K562 (cell line): ENCODE results near the gene KLHL35. TPM values are rescaled to one million over a fixed set of nuclear protein-coding genes. Genes with fewer than 3 reads are reported as not detected.
A peak's percentile ranks its signal among the peaks of the same experiment; 100 is the strongest.

ENCODE experiments used
- ATAC-seq: fragments of 200-7000 bp; cut with Tn5 transposase; 3 replicates; pipeline ENCODE4 v1.9.1; 2020; ENCODE audit warnings: moderate library complexity
- BruUV-seq: library from RNA; stranded (reverse); fragments of 400-500 nt; replicated peaks from 2 replicates; lab custom pipeline; 2021; lab: Mats Ljungman, UMichigan
- CTCF ChIA-PET: fragments of 300-600 bp; formaldehyde crosslinking; extraction: SDS; loops from one replicate; lab custom pipeline; 2021; ENCODE audit warnings: low intra/inter-chr PET ratio; lab: Yijun Ruan, JAX
- POLR2A ChIA-PET: fragments of 300-600, 350-650 bp; sonication (Branson Sonifier 250); formaldehyde crosslinking; extraction: SDS; loops from one replicate; lab custom pipeline; 2021; ENCODE audit warnings: antibody characterized with exemption, inconsistent platforms; lab: Yijun Ruan, JAX
- DNase-seq, 4 experiments: peaks; one replicate each; pipeline versions ENCODE4 v3.0.0 to v3.0.0-alpha.2; 2011 to 2018; ENCODE audit warnings: low spot score in 3 of 4, mixed read lengths in 3 of 4; ENCODE audit errors: extremely low read depth in 1 of 4
- FAIRE-seq: peaks from 2 replicates; lab custom pipeline; 2011; peaks lifted over from hg19 to GRCh38; lab: Jason Lieb, UNC
- H2AFZ ChIP-seq: 2 replicates; pipeline ENCODE4 v1.6.0; 2011; ENCODE audit warnings: low read depth, low read length, control low read depth, inconsistent platforms
- H3K27ac ChIP-seq: fragments of 200-600 bp; 3 replicates; pipeline ENCODE4 v1.8.0; 2011; ENCODE audit warnings: low read depth, mild to moderate bottlenecking, control low read depth, inconsistent platforms, low read length, moderate library complexity, mixed read lengths; ENCODE audit errors: extremely low read depth
- H3K27me3 ChIP-seq, 2 experiments: fragments of 300-600 bp in 1 of 2; 2 replicates in 1 of 2; 3 replicates in 1 of 2; pipeline versions ENCODE4 v1.6.0 to v1.8.0; 2011; ENCODE audit warnings: inconsistent platforms in 2 of 2, low read length in 2 of 2, mild to moderate bottlenecking in 1 of 2, mixed read lengths in 1 of 2, moderate library complexity in 1 of 2; ENCODE audit not compliant: control insufficient read depth in 2 of 2, insufficient read depth in 2 of 2
- H3K36me3 ChIP-seq: fragments of 300-600 bp; 3 replicates; pipeline ENCODE4 v1.8.0; 2011; ENCODE audit warnings: mild to moderate bottlenecking, low read length, inconsistent platforms; ENCODE audit not compliant: control insufficient read depth, insufficient read depth
- H3K4me1 ChIP-seq, 2 experiments: fragments of 200-600 bp in 1 of 2; replicated peaks in 1 of 2; 2 replicates in 1 of 2; 3 replicates in 1 of 2; pipeline versions ENCODE4 v1.5.1 to v1.8.0; 2011; ENCODE audit warnings: inconsistent platforms in 2 of 2, low read length in 2 of 2, mild to moderate bottlenecking in 1 of 2, mixed read lengths in 1 of 2, moderate library complexity in 1 of 2; ENCODE audit not compliant: control insufficient read depth in 2 of 2, insufficient read depth in 2 of 2
- H3K4me2 ChIP-seq: 2 replicates; pipeline ENCODE4 v1.6.1; 2011; ENCODE audit warnings: low read length, control low read depth, inconsistent platforms, mixed read lengths; ENCODE audit not compliant: insufficient read depth
- H3K4me3 ChIP-seq: fragments of 200-600 bp; sonication (generic), shearing (Covaris generic); 2 replicates; pipeline ENCODE4 v1.5.1; 2016; ENCODE audit warnings: control low read depth, inconsistent platforms
- H3K79me2 ChIP-seq: fragments of 200-600 bp; 3 replicates; pipeline ENCODE4 v1.8.0; 2011; ENCODE audit warnings: low read length, inconsistent platforms; ENCODE audit not compliant: control insufficient read depth, insufficient read depth
- H3K9ac ChIP-seq, 2 experiments: 2 replicates each; pipeline versions ENCODE4 v1.6.0 to v1.6.1; 2011; ENCODE audit warnings: low read depth in 2 of 2, low read length in 2 of 2, control low read depth in 1 of 2, inconsistent platforms in 1 of 2, mild to moderate bottlenecking in 1 of 2, mixed read lengths in 1 of 2; ENCODE audit not compliant: insufficient read depth in 1 of 2
- H3K9me1 ChIP-seq: one replicate; pipeline ENCODE4 v1.6.0; 2011; ENCODE audit warnings: inconsistent platforms, mild to moderate bottlenecking, low read length, moderate library complexity; ENCODE audit not compliant: control insufficient read depth, insufficient read depth
- H3K9me3 ChIP-seq: replicated peaks from 2 replicates; pipeline ENCODE4 v1.5.1; 2011; ENCODE audit warnings: low read depth, low read length, inconsistent platforms; ENCODE audit not compliant: control insufficient read depth, insufficient read depth
- H4K20me1 ChIP-seq: replicated peaks from 2 replicates; pipeline ENCODE4 v1.6.1; 2011; ENCODE audit warnings: low read length, inconsistent platforms, mixed read lengths; ENCODE audit not compliant: control insufficient read depth, insufficient read depth
- BCLAF1 ChIP-seq, 2 experiments: fragments of 450-650 bp in 1 of 2; IDR thresholded peaks; 2 replicates each; pipeline ENCODE4 v1.6.1; 2011 to 2017; ENCODE audit warnings: low read depth in 2 of 2, antibody characterized with exemption in 1 of 2, borderline replicate concordance in 1 of 2, low read length in 1 of 2, mild to moderate bottlenecking in 1 of 2, mixed read lengths in 1 of 2; ENCODE audit not compliant: control insufficient read depth in 1 of 2
- DACH1 ChIP-seq: fragments of 450-650 bp; IDR thresholded peaks from 2 replicates; pipeline ENCODE4 v1.6.1; 2018; ENCODE audit not compliant: partially characterized antibody
- NFRKB ChIP-seq: fragments of 450-650 bp; IDR thresholded peaks from 2 replicates; pipeline ENCODE4 v1.6.1; 2016; ENCODE audit warnings: low read depth
- PHF20 ChIP-seq: fragments of 450-650 bp; IDR thresholded peaks from 2 replicates; pipeline ENCODE4 v1.6.1; 2018; ENCODE audit not compliant: partially characterized antibody
- TSC22D4 ChIP-seq: fragments of 450-650 bp; IDR thresholded peaks from 2 replicates; pipeline ENCODE4 v1.6.1; 2016; ENCODE audit warnings: missing genetic modification characterization, missing biosample characterization, control low read depth
- ZNF444 ChIP-seq: fragments of 250-450 bp; sonication (Bioruptor Pico); IDR thresholded peaks from 2 replicates; pipeline ENCODE4 v1.4.0; 2020; ENCODE audit warnings: mild to moderate bottlenecking, moderate library complexity
- ZNF764 ChIP-seq: fragments of 250-450 bp; sonication (Bioruptor Pico); IDR thresholded peaks from 2 replicates; pipeline ENCODE4 v1.4.0; 2020; ENCODE audit warnings: low read depth, mild to moderate bottlenecking, moderate library complexity
- WGBS: fragments of 100-300 bp; shearing (Covaris generic); methylation state at CpG from one replicate; pipeline ENCODE4 v1.1.6; 2016; ENCODE audit warnings: low coverage, mixed read lengths; ENCODE audit not compliant: insufficient coverage; ENCODE audit errors: missing lambda C conversion rate; 5-methylcytosine and 5-hydroxymethylcytosine counted together
- in situ Hi-C: fragments of 300-500 bp; cut with MboI; formaldehyde crosslinking; loops from 4 replicates; pipeline ENCODE4 v1.15.0; 2018; ENCODE audit warnings: inconsistent platforms, mixed read lengths
- intact Hi-C: fragments of 100-400 bp; cut with micrococcal nuclease; formaldehyde crosslinking; loops from 2 replicates; pipeline ENCODE4 v1.14.2; 2022
- polyA plus RNA-seq, 8 experiments: library from polyadenylated mRNA; depleted of rRNA in 4 of 8; stranded (reverse) in 5 of 8; unstranded in 3 of 8; fragments of >200 nt; fragmentation: Nextera tagmentation in 2 of 8; fragmentation: Illumina TruSeq in 1 of 8; extraction: Ambion mirVana in 2 of 8; extraction: Trizol in 1 of 8; gene quantifications; 2 replicates each; pipeline versions ENCODE4 v1.2.1 to v1.2.3, GENCODE V29; 2011 to 2014; ENCODE audit warnings: inconsistent platforms in 1 of 8, missing spikeins in 1 of 8
- total RNA-seq, 7 experiments: library from RNA; depleted of rRNA in 6 of 7; stranded (reverse); fragments of >200 nt in 6 of 7; fragmentation: Illumina TruSeq in 2 of 7; extraction: Trizol in 2 of 7; gene quantifications; 2 replicates each; pipeline versions ENCODE4 v1.2.1 to v1.2.3, GENCODE V29; 2011 to 2021; ENCODE audit warnings: low replicate concordance in 1 of 7
- TF ChIP-seq, protein P1 (sequence below): fragments of 450-650 bp; IDR thresholded peaks from 2 replicates; pipeline ENCODE4 v1.6.1; 2018; ENCODE audit warnings: mild to moderate bottlenecking, low read depth; ENCODE audit not compliant: partially characterized antibody

The KLHL35 gene
- total and polyA plus RNA-seq, 9 of the 15 experiments (the other 6 are each of a cell fraction or from before 2014, with no cell fraction given): not detected

GRCh38 chr11:75479597-75480145 lies 46.7 kb upstream of the KLHL35 start:
- H2AFZ ChIP-seq: no peak overlapping the region
- ATAC-seq: no peak
- POLR2A ChIA-PET: interaction anchor here (0.7 to 1.1 kb wide), 3 partner anchors 11 to 55 kb away, joined by 3 read pairs; no protein-coding TSS in a partner anchor
- peak; percentile 41 for TF ChIP-seq PHF20
- TF ChIP-seq, protein P1, sequence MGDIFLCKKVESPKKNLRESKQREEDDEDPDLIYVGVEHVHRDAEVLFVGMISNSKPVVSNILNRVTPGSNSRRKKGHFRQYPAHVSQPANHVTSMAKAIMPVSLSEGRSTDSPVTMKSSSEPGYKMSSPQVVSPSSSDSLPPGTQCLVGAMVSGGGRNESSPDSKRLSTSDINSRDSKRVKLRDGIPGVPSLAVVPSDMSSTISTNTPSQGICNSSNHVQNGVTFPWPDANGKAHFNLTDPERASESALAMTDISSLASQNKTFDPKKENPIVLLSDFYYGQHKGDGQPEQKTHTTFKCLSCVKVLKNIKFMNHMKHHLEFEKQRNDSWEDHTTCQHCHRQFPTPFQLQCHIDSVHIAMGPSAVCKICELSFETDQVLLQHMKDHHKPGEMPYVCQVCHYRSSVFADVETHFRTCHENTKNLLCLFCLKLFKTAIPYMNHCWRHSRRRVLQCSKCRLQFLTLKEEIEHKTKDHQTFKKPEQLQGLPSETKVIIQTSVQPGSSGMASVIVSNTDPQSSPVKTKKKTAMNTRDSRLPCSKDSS: no peak
- peak; percentile 28; the same call in 1 of the 2 replicates for TF ChIP-seq NFRKB
- TF ChIP-seq ZNF444 (CRISPR knock-in tag): no peak
- TF ChIP-seq DACH1: peak; percentile 6
- TF ChIP-seq BCLAF1 (IDR thresholded peaks at IDR 0.05; ENCODE audit: borderline replicate concordance in 1 of 2, control insufficient read depth in 1 of 2, low read depth in 2 of 2, low read length in 1 of 2): no peak
- TF ChIP-seq TSC22D4 (tag): peak; percentile 83; the same call in 1 of the 2 replicates
- TF ChIP-seq ZNF764 (CRISPR knock-in tag): no peak
- no peak overlapping the region for H3K4me3 ChIP-seq
- no peaks in the 10 kb centered on the region for H3K9me3 ChIP-seq
- no TSS peak for BruUV-seq
- H3K27me3 ChIP-seq: no peaks in the 10 kb centered on the region
- no peaks in the 10 kb centered on the region for H3K36me3 ChIP-seq
- H3K9me1 ChIP-seq: peaks cover 4% of the 10 kb centered on the region
- FAIRE-seq: no peak
- intact Hi-C loops (no loop called here), in situ Hi-C loops (no loop called here)
- WGBS: 44% methylated on average over 4 of the region's 4 CpGs
- no peak overlapping the region; a peak in 1 of 4 replicates for H3K9ac ChIP-seq
- no peak for DNase-seq
- peak overlapping the region; percentile 69 for H3K27ac ChIP-seq
- H3K4me1 ChIP-seq: peaks cover 62 to 69% of the 10 kb centered on the region in 2 experiments
- CTCF ChIA-PET: no interaction called here
- H3K4me2 ChIP-seq: no peak overlapping the region; the same call in 1 of the 2 replicates
- H4K20me1 ChIP-seq: no peaks in the 10 kb centered on the region
- no peaks in the 10 kb centered on the region for H3K79me2 ChIP-seq
